ENCODE measurements around the gene SMARCB1.

The SMARCB1 gene

GRCh38 chr22:23780146-23780748, 6.5 kb upstream of the SMARCB1 start:
- DNase-seq (ENCODE audit: low spot score in 2 of 2) (no peak), ATAC-seq (ENCODE audit: low read depth) (no peak)
- no peaks in the 10 kb centered on the region for H3K9me3 Mint-ChIP-seq
- no peak overlapping the region for H3K27ac Mint-ChIP-seq
- H3K4me1 Mint-ChIP-seq: peaks cover 7% of the 10 kb centered on the region
- peaks cover 5% of the 10 kb centered on the region for H3K36me3 Mint-ChIP-seq
- H3K27me3 Mint-ChIP-seq: no peaks in the 10 kb centered on the region
- H3K4me3 Mint-ChIP-seq: no peak overlapping the region

DNA sequence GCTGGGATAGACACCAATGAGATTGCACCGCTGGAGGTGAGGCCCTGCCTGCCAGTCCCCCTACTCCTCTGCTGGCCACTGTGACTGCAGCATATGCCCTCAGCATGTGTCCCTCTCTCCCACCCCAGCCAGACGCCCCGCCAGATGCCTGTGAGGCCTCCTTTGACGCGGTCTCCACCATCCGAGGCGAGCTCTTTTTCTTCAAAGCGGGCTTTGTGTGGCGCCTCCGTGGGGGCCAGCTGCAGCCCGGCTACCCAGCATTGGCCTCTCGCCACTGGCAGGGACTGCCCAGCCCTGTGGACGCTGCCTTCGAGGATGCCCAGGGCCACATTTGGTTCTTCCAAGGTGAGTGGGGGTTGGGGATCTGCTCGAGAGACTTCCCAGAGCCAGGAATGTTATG, 5.7 kb upstream of the SMARCB1 start:
- no peak for ATAC-seq (ENCODE audit: low read depth)
- no peak for DNase-seq (ENCODE audit: low spot score in 2 of 2)
- H3K27me3 Mint-ChIP-seq: no peaks in the 10 kb centered on the region
- H3K4me3 Mint-ChIP-seq: no peak overlapping the region
- H3K9me3 Mint-ChIP-seq: no peaks in the 10 kb centered on the region
- H3K4me1 Mint-ChIP-seq: peaks cover 3% of the 10 kb centered on the region
- peaks cover 5% of the 10 kb centered on the region for H3K36me3 Mint-ChIP-seq
- no peak overlapping the region for H3K27ac Mint-ChIP-seq

GRCh38 chr22:23781511-23782183, 5.1 kb upstream of the SMARCB1 start:
- ATAC-seq (ENCODE audit: low read depth): no peak
- H3K4me1 Mint-ChIP-seq: peaks cover 3% of the 10 kb centered on the region
- no peaks in the 10 kb centered on the region for H3K9me3 Mint-ChIP-seq
- DNase-seq (ENCODE audit: low spot score in 2 of 2): no peak
- no peak overlapping the region for H3K4me3 Mint-ChIP-seq
- H3K27ac Mint-ChIP-seq: no peak overlapping the region
- H3K36me3 Mint-ChIP-seq: peaks cover 5% of the 10 kb centered on the region
- H3K27me3 Mint-ChIP-seq: no peaks in the 10 kb centered on the region

- ATAC-seq (ENCODE audit: low read depth): no peak
- H3K27me3 Mint-ChIP-seq: no peaks in the 10 kb centered on the region
Measured at GRCh38 chr22:23782252-23782651, 4.5 kb upstream of the SMARCB1 start.

GRCh38 chr22:23782703-23783102, 4.1 kb upstream of the SMARCB1 start:
- Mint-ChIP-seq H3K27me3 (no peaks in the 10 kb centered on the region), H3K4me1 (peaks cover 4% of the 10 kb centered on the region), H3K9me3 (no peaks in the 10 kb centered on the region), H3K36me3 (peaks cover 5% of the 10 kb centered on the region), H3K27ac (no peak overlapping the region), H3K4me3 (no peak overlapping the region)
- DNase-seq (ENCODE audit: low spot score in 2 of 2) (no peak), ATAC-seq (ENCODE audit: low read depth) (no peak)

More at GRCh38 chr22:23782252-23782651, 4.5 kb upstream of the SMARCB1 start:
- Mint-ChIP-seq H3K4me1 (peaks cover 4% of the 10 kb centered on the region), H3K36me3 (peaks cover 5% of the 10 kb centered on the region), H3K9me3 (no peaks in the 10 kb centered on the region), H3K4me3 (no peak overlapping the region), H3K27ac (no peak overlapping the region)
- DNase-seq (ENCODE audit: low spot score in 2 of 2): no peak

GRCh38 chr22:23783265-23784150, 3.3 kb upstream of the SMARCB1 start:
- Mint-ChIP-seq H3K9me3 (no peaks in the 10 kb centered on the region), H3K27ac (no peak overlapping the region), H3K4me1 (peaks cover 4% of the 10 kb centered on the region), H3K27me3 (no peaks in the 10 kb centered on the region), H3K36me3 (peaks cover 5% of the 10 kb centered on the region), H3K4me3 (no peak overlapping the region)
- DNase-seq (ENCODE audit: low spot score in 2 of 2) (no peak), ATAC-seq (ENCODE audit: low read depth) (no peak)

- Mint-ChIP-seq H3K27me3 (no peaks in the 10 kb centered on the region), H3K27ac (no peak overlapping the region), H3K4me3 (no peak overlapping the region), H3K4me1 (peaks cover 6% of the 10 kb centered on the region), H3K9me3 (no peaks in the 10 kb centered on the region), H3K36me3 (peaks cover 5% of the 10 kb centered on the region)
- DNase-seq (ENCODE audit: low spot score in 2 of 2): no peak
- ATAC-seq (ENCODE audit: low read depth): no peak
Measured at GRCh38 chr22:23784215-23784732, 2.5 kb upstream of the SMARCB1 start.

DNA sequence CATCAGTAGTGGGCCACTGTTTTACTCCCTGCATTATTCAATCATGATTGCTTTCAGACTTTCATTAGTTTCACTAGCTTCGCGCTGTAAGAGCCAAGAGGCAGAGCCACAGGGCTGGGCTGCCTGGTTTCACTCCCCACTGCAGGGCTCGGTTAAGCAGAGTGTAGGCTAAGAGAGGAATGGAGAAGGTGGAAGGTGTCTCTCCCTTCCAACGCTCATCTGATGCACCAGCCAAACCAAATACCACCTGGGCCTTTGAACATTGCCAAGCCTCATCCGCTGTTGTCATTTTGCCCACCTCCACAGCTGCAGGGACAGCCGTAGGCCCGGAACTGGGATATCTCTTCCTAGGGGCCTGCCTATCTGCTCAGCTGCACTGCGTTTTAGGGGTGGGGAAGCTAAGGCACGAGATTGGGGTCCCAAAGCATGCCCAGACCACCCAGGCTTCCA, 480 bp upstream of the SMARCB1 start:
- H3K36me3 Mint-ChIP-seq: peaks cover 6% of the 10 kb centered on the region
- peaks cover 14% of the 10 kb centered on the region for H3K4me1 Mint-ChIP-seq
- H3K27me3 Mint-ChIP-seq: no peaks in the 10 kb centered on the region
- peak overlapping the region; percentile 86 for H3K27ac Mint-ChIP-seq
- peak overlapping the region; percentile 87 for H3K4me3 Mint-ChIP-seq
- no peaks in the 10 kb centered on the region for H3K9me3 Mint-ChIP-seq
- DNase-seq (ENCODE audit: low spot score in 2 of 2) (no peak), ATAC-seq (ENCODE audit: low read depth) (no peak)

DNA sequence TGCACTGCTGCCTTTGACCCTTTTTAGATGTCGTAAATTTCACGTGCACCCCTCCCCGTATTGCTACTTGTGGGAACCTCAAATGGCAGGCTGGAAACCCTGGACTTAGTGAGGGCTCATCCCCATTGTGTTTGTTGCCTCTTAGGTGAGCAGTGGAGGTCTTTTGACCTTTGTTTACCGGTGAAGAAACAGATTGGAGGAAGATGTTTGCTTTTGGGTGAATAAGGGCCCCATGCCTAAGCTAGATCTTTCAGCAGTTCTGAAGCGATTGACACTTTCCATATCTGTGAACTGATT, 782 bp downstream of the SMARCB1 start:
- Mint-ChIP-seq H3K9me3 (no peaks in the 10 kb centered on the region), H3K4me1 (peaks cover 14% of the 10 kb centered on the region), H3K27me3 (no peaks in the 10 kb centered on the region), H3K27ac (peak overlapping the region; percentile 86), H3K36me3 (peaks cover 7% of the 10 kb centered on the region), H3K4me3 (peak overlapping the region; percentile 87)
- DNase-seq (ENCODE audit: low spot score in 2 of 2) (no peak), ATAC-seq (ENCODE audit: low read depth) (peak; percentile 21)

DNA sequence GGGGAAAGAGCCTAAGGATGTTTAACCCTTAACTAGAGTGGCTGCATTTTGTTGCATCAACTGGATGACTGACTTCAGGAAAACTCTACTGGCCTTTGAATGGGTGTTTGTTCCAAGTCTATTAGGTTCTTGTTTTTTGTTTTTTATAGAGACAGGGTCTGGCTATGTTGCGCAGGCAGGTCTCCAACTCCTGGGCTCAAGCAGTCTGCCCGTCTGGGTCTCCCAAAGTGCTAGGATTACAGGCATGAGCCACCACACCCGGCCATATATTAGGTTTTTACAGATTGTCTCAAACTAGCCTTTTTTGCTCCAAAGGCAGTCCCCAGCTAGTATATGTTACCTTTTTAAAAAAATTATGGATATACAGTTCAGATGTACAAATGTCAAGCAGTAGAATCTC, 1.1 kb downstream of the SMARCB1 start:
- DNase-seq (ENCODE audit: low spot score in 2 of 2): no peak
- Mint-ChIP-seq H3K36me3 (peaks cover 7% of the 10 kb centered on the region), H3K27me3 (no peaks in the 10 kb centered on the region), H3K4me3 (peak overlapping the region; percentile 87), H3K27ac (peak overlapping the region; percentile 86), H3K4me1 (peaks cover 14% of the 10 kb centered on the region), H3K9me3 (no peaks in the 10 kb centered on the region)
- ATAC-seq (ENCODE audit: low read depth): no peak

DNA sequence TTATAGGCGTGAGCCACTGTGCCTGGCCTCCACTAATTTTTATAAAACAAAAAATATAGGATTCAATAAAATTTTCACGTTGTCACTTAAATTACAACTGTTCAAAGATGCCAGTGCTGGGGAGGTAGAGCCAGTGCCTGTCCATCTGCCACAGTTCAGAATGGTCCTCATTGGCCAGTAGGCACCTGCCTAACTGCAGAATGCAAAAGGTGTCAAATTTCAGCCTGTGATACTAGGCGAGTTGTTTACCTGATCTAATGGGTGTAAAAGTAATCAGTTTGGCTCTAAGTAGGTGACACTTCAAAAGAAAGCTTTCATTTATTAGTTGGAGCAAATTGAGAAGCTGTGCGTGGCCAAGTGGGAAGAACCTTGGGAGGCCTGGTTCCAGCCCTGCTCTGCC, 2.4 kb downstream of the SMARCB1 start:
- Mint-ChIP-seq H3K4me1 (peaks cover 14% of the 10 kb centered on the region), H3K27ac (no peak overlapping the region), H3K36me3 (peaks cover 13% of the 10 kb centered on the region), H3K4me3 (no peak overlapping the region), H3K9me3 (no peaks in the 10 kb centered on the region), H3K27me3 (no peaks in the 10 kb centered on the region)
- ATAC-seq (ENCODE audit: low read depth) (no peak), DNase-seq (ENCODE audit: low spot score in 2 of 2) (no peak)

DNA sequence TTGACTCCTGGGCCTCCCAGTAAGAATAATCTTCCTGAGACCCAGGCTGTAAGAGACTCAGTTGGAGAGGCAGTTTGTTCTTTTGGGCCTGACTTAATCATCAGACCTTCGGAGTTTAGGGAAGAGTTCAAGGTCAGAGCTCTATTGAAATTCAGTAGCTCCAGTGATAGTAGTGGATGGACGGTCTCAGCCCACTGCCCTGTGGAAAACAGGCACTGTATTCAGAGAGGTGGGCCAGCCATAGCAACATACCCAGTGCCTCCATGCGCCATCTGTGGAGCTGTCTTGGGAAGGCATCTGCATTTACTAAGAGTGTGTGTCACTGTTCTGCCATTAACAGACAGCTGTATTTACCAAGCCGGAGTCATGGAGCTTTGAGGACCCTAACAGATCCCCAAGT, 2.9 kb downstream of the SMARCB1 start:
- ATAC-seq (ENCODE audit: low read depth) (no peak), DNase-seq (ENCODE audit: low spot score in 2 of 2) (no peak)
- H3K36me3 Mint-ChIP-seq: peaks cover 13% of the 10 kb centered on the region
- H3K4me3 Mint-ChIP-seq: no peak overlapping the region
- H3K9me3 Mint-ChIP-seq: no peaks in the 10 kb centered on the region
- peaks cover 11% of the 10 kb centered on the region for H3K4me1 Mint-ChIP-seq
- H3K27ac Mint-ChIP-seq: no peak overlapping the region
- H3K27me3 Mint-ChIP-seq: no peaks in the 10 kb centered on the region

DNA sequence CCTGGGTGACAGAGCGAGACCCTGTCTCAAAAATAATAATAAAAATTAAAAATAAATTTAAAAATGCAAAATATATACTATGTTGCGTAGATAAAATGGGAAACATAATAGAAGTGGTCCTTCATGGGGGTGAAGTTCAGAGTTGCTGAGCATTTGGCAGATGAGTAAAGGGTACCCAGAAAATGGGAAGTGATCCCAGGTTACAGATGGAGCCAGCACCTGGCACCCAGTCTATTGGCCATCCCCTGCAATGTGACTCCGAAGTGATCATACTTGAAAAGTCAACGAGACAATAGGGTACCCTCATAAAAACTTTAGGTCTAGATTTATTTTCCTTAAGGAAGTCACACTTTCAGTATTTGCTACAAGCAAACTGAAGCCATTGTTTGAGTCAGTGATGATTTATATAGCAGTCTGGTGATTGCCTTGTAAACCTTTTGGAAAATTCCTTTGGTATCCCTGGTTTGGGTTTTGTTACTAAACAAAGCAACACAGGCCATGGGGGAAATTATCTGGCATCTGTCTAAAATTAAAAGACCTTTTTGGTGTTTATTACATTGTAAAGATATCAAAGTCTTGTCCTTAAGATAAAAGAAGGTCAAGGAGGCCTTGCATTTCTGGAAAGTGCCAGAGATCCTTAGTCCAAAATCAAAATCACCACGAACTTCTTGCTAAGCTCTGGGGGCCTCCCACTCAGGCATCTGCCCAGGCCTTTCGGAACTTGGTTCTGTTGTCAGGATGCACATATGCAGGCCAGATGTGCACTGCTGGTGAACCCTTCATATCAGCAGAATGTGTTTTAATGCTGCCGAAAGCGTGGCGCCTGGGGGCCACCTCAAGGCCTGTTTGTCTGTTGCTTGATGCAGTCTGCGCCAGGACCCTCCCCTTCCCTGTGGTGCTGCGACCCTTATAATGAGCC, 4.3 kb downstream of the SMARCB1 start:
- no peak for ATAC-seq (ENCODE audit: low read depth)
- Mint-ChIP-seq H3K27me3 (no peaks in the 10 kb centered on the region), H3K4me3 (no peak overlapping the region), H3K4me1 (peaks cover 11% of the 10 kb centered on the region), H3K27ac (no peak overlapping the region), H3K36me3 (peaks cover 14% of the 10 kb centered on the region), H3K9me3 (no peaks in the 10 kb centered on the region)
- DNase-seq (ENCODE audit: low spot score in 2 of 2): no peak

All from memory B cell (primary cell).